OCI-M2 (cell line): ENCODE measurements around the gene HECA.
A peak's percentile ranks its signal among the peaks of the same experiment; 100 is the strongest.
"Not testable (repeated sequence)": the region's sequence is repeated elsewhere in the genome, so short reads cannot be mapped to it uniquely, and the experiment has no call there.

Experiments used
- DNase-seq: peaks from one replicate; lab custom pipeline; 2025; ENCODE audit not compliant: unreplicated experiment; lab: John Stamatoyannopoulos, UW

The HECA gene

GRCh38 chr6:139204978-139205377 lies 70.1 kb downstream of the HECA start:
- DNase-seq: no peak

GRCh38 chr6:139205843-139206242 lies 71.0 kb downstream of the HECA start:
- no peak for DNase-seq

GRCh38 chr6:139210766-139211165 lies 75.9 kb downstream of the HECA start:
- not testable (repeated sequence) for DNase-seq

- DNase-seq: not testable (repeated sequence)
Observed at GRCh38 chr6:139212460-139212859, 77.6 kb downstream of the HECA start.

GRCh38 chr6:139219271-139219729 lies 84.4 kb downstream of the HECA start:
- DNase-seq: peak; percentile 98

- no peak for DNase-seq
Observed at GRCh38 chr6:139219746-139220145, 84.9 kb downstream of the HECA start.

GRCh38 chr6:139228387-139228786 lies 93.5 kb downstream of the HECA start:
- not testable (repeated sequence) for DNase-seq
